B cell (primary cell): ENCODE results near the gene NFIB. TPM values are rescaled to one million over a fixed set of nuclear protein-coding genes. Genes with fewer than 3 reads are reported as not detected.

Source experiments
- ATAC-seq: fragments of 200-7000 bp; cut with Tn5 transposase; one replicate; pipeline ENCODE4 v1.10.0; 2021; ENCODE audit warnings: low read depth, mild to moderate bottlenecking, moderate number of reproducible peaks, moderate library complexity
- CTCF ChIA-PET: fragments of 350-600 bp; sonication (Branson Sonifier 250); formaldehyde crosslinking; loops from one replicate; lab custom pipeline; 2021; ENCODE audit warnings: antibody characterized with exemption, inconsistent platforms; lab: Charles Lee
- POLR2A ChIA-PET: fragments of 350-600 bp; sonication (Branson Sonifier 250); formaldehyde crosslinking; loops from one replicate; lab custom pipeline; 2021; ENCODE audit warnings: antibody characterized with exemption; lab: Charles Lee
- DNase-seq: peaks from one replicate; pipeline ENCODE4 v3.0.0; 2013
- H2AFZ ChIP-seq: 2 replicates; pipeline ENCODE4 v1.6.1; 2012; ENCODE audit warnings: mild to moderate bottlenecking, low read depth, low read length; ENCODE audit not compliant: insufficient read depth, poor library complexity, severe bottlenecking
- H3K27ac ChIP-seq, 2 donors: 1 replicate in 1 of 2; 2 replicates in 1 of 2; pipeline ENCODE4 v1.5.1; 2012 to 2013; ENCODE audit warnings: low read length in 2 of 2, mild to moderate bottlenecking in 2 of 2, moderate library complexity in 1 of 2
- H3K27me3 ChIP-seq, 4 experiments: fragments of 200-600 bp in 1 of 4; sonication (generic) in 1 of 4; replicated peaks in 1 of 4; 1 replicate in 2 of 4; 2 replicates in 2 of 4; pipeline versions ENCODE4 v1.6.1 to v1.7.0; 2013 to 2016; ENCODE audit warnings: low read length in 3 of 4, mild to moderate bottlenecking in 2 of 4, mixed read lengths in 1 of 4, moderate library complexity in 1 of 4; ENCODE audit not compliant: insufficient read depth in 4 of 4, control insufficient read depth in 3 of 4; ENCODE audit errors: control extremely low read depth in 1 of 4
- H3K36me3 ChIP-seq, 2 experiments: replicated peaks in 1 of 2; 1 replicate in 1 of 2; 2 replicates in 1 of 2; pipeline versions ENCODE4 v1.6.1 to v1.7.1; 2013; ENCODE audit warnings: low read length in 1 of 2; ENCODE audit not compliant: insufficient read depth in 2 of 2, control insufficient read depth in 1 of 2; ENCODE audit errors: control extremely low read depth in 1 of 2, extremely low read depth in 1 of 2
- H3K4me1 ChIP-seq, 2 donors: fragments of 200-600 bp in 1 of 2; sonication (generic) in 1 of 2; 1 replicate in 1 of 2; 2 replicates in 1 of 2; pipeline versions ENCODE4 v1.5.1 to v1.6.1; 2013 to 2017; ENCODE audit warnings: low read length in 2 of 2; ENCODE audit not compliant: control insufficient read depth in 2 of 2, insufficient read depth in 2 of 2
- H3K4me2 ChIP-seq: replicated peaks from 2 replicates; pipeline ENCODE3; 2012; ENCODE audit warnings: mild to moderate bottlenecking, low read depth, low read length; ENCODE audit not compliant: poor library complexity, severe bottlenecking
- H3K4me3 ChIP-seq, 5 experiments: fragments of 200-600 bp in 1 of 5; sonication (generic) in 1 of 5; 1 replicate in 3 of 5; 2 replicates in 2 of 5; pipeline versions ENCODE4 v1.5.1 to v1.7.0; 2011 to 2016; ENCODE audit warnings: low read length in 4 of 5, mild to moderate bottlenecking in 4 of 5, low read depth in 2 of 5, control low read depth in 1 of 5, moderate library complexity in 1 of 5; ENCODE audit not compliant: insufficient read depth in 1 of 5; ENCODE audit errors: control extremely low read depth in 1 of 5, extremely low read depth in 1 of 5
- H3K79me2 ChIP-seq: fragments of 200-600 bp; sonication (generic); one replicate; pipeline ENCODE4 v1.6.0; 2016; ENCODE audit warnings: low read length; ENCODE audit not compliant: control insufficient read depth, insufficient read depth
- H3K9ac ChIP-seq: fragments of 200-600 bp; sonication (generic); 2 replicates; pipeline ENCODE4 v1.6.1; 2017; ENCODE audit warnings: mild to moderate bottlenecking, low read length, moderate library complexity
- H3K9me3 ChIP-seq, 3 donors: one replicate each; pipeline versions ENCODE4 v1.6.1 to v1.7.1; 2013; ENCODE audit warnings: low read length in 2 of 3; ENCODE audit not compliant: control insufficient read depth in 2 of 3, insufficient read depth in 1 of 3; ENCODE audit errors: control extremely low read depth in 1 of 3
- H4K20me1 ChIP-seq: 2 replicates; pipeline ENCODE4 v1.6.0; 2012; ENCODE audit warnings: mild to moderate bottlenecking, low read length; ENCODE audit not compliant: insufficient read depth, control insufficient read depth, poor library complexity, severe bottlenecking
- H3K27ac Mint-ChIP-seq: one replicate; pipeline ENCODE4 v1.8.0; 2021; ENCODE audit warnings: mixed read lengths
- H3K27me3 Mint-ChIP-seq: one replicate; pipeline ENCODE4 v1.8.0; 2021; ENCODE audit warnings: mixed read lengths
- H3K4me1 Mint-ChIP-seq: one replicate; pipeline ENCODE4 v1.8.0; 2021; ENCODE audit warnings: mixed read lengths
- H3K4me3 Mint-ChIP-seq: one replicate; pipeline ENCODE4 v1.8.0; 2021; ENCODE audit warnings: mixed read lengths
- H3K9me3 Mint-ChIP-seq: one replicate; pipeline ENCODE4 v1.8.0; 2022; ENCODE audit warnings: mixed read lengths; ENCODE audit not compliant: insufficient read depth
- EZH2 ChIP-seq: IDR thresholded peaks from 2 replicates; pipeline ENCODE4 v1.6.1; 2012; ENCODE audit warnings: borderline replicate concordance, low read depth, mild to moderate bottlenecking, moderate library complexity, low read length; ENCODE audit not compliant: insufficient read depth, poor library complexity, severe bottlenecking
- WGBS: methylation state at CpG from one replicate; pipeline ENCODE4 v1.1.5; 2013; ENCODE audit warnings: missing lambda C conversion rate; ENCODE audit not compliant: insufficient coverage; 5-methylcytosine and 5-hydroxymethylcytosine counted together
- intact Hi-C: fragments of 100-400 bp; cut with micrococcal nuclease; formaldehyde crosslinking; loops from one replicate; pipeline ENCODE4 v1.10.0; 2022
- polyA plus RNA-seq: library from polyadenylated mRNA; depleted of rRNA; stranded (reverse); fragments of >200 nt; gene quantifications from 2 replicates; pipeline ENCODE4 v1.2.3, GENCODE V29; 2012
- total RNA-seq, 2 donors: library from RNA; stranded (reverse); fragments of 120-200 nt in 1 of 2; gene quantifications; 1 replicate in 1 of 2; 2 replicates in 1 of 2; pipeline versions ENCODE4 v1.2.3 to v1.2.4, GENCODE V29; 2013 to 2022
- TF ChIP-seq, protein P1 (sequence below): fragments of 200-600 bp; IDR thresholded peaks from one replicate; pipeline ENCODE4 v1.8.0; 2022; ENCODE audit warnings: antibody characterized with exemption, mild to moderate bottlenecking

Gene NFIB
- total and polyA plus RNA-seq, 2 donors (not counting 1 experiment from before 2014, with no cell fraction given), result not detected

GRCh38 chr9:14353222-14354056 is 39.5 kb upstream of the NFIB start:
- no peaks in the 10 kb centered on the region for H3K79me2 ChIP-seq
- no peak overlapping the region for H3K27ac ChIP-seq
- intact Hi-C loops, result loop anchor here (5.0 kb wide), 1 partner anchor 1001 kb away; no protein-coding TSS in a partner anchor
- H3K27ac Mint-ChIP-seq, result no peak overlapping the region
- H3K4me3 Mint-ChIP-seq, result no peak overlapping the region
- H3K27me3 ChIP-seq, result peaks cover 0 to 45% (median 17%) of the 10 kb centered on the region in 4 experiments
- TF ChIP-seq, protein P1, sequence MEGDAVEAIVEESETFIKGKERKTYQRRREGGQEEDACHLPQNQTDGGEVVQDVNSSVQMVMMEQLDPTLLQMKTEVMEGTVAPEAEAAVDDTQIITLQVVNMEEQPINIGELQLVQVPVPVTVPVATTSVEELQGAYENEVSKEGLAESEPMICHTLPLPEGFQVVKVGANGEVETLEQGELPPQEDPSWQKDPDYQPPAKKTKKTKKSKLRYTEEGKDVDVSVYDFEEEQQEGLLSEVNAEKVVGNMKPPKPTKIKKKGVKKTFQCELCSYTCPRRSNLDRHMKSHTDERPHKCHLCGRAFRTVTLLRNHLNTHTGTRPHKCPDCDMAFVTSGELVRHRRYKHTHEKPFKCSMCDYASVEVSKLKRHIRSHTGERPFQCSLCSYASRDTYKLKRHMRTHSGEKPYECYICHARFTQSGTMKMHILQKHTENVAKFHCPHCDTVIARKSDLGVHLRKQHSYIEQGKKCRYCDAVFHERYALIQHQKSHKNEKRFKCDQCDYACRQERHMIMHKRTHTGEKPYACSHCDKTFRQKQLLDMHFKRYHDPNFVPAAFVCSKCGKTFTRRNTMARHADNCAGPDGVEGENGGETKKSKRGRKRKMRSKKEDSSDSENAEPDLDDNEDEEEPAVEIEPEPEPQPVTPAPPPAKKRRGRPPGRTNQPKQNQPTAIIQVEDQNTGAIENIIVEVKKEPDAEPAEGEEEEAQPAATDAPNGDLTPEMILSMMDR, result peak; percentile 70
- TF ChIP-seq EZH2, result no peak
- peaks cover 63% of the 10 kb centered on the region for H3K27me3 Mint-ChIP-seq
- no peak overlapping the region for H3K4me2 ChIP-seq
- no peaks in the 10 kb centered on the region for H3K9me3 Mint-ChIP-seq
- DNase-seq (peak; percentile 60), ATAC-seq (peak; percentile 51)
- no peaks in the 10 kb centered on the region for H3K36me3 ChIP-seq
- CTCF ChIA-PET, result interaction anchor here (0.6 to 5.0 kb wide), 15 partner anchors 8 to 1479 kb away, joined by 3 to 58 read pairs (median 3); no protein-coding TSS in a partner anchor
- H4K20me1 ChIP-seq, result no peaks in the 10 kb centered on the region
- H3K9me3 ChIP-seq, result peaks cover 0 to 10% (median 0%) of the 10 kb centered on the region in 3 donors
- POLR2A ChIA-PET, result no interaction called here
- no peak overlapping the region for H3K9ac ChIP-seq
- 13% methylated on average over 17 of the region's 18 CpGs for WGBS
- no peak overlapping the region for H3K4me3 ChIP-seq
- no peak overlapping the region for H2AFZ ChIP-seq
- H3K4me1 ChIP-seq, result peaks cover 10 to 11% of the 10 kb centered on the region in 2 donors
- peaks cover 4% of the 10 kb centered on the region for H3K4me1 Mint-ChIP-seq

DNA sequence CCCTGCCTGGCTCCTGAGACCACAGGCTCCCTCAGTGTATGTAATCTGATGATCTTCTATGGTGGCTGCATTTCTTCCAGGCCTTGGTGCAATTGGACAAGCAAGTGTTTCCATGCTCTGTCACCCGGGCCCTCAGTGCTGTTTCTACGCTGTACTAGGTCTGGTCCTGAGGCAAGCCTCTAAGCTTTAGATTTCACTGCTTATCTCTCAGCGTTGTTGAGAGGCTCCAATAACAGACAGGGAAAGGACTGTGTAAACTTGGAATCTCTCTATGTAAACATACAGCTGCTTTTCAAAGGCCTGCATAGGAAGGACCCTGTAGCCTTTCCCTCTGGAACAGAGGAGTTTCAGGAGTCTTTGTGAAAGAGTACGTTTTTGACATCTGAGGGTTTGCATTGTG is 38.6 kb upstream of the NFIB start:
- CTCF ChIA-PET, result interaction anchor here (0.6 to 5.0 kb wide), 6 partner anchors 9 to 1480 kb away, joined by 3 to 58 read pairs (median 4); no protein-coding TSS in a partner anchor
- intact Hi-C loops, result loop anchor here (5.0 kb wide), 1 partner anchor 1000 kb away; no protein-coding TSS in a partner anchor
- Mint-ChIP-seq H3K4me1 (peaks cover 8% of the 10 kb centered on the region), H3K9me3 (no peaks in the 10 kb centered on the region), H3K27me3 (peaks cover 63% of the 10 kb centered on the region), H3K4me3 (no peak overlapping the region), H3K27ac (no peak overlapping the region)
- no peaks in the 10 kb centered on the region for H3K36me3 ChIP-seq
- DNase-seq (no peak), ATAC-seq (no peak)
- no peak for TF ChIP-seq EZH2
- TF ChIP-seq, protein P1, result no peak
- no peaks in the 10 kb centered on the region for H3K79me2 ChIP-seq
- H3K4me2 ChIP-seq, result no peak overlapping the region
- no peaks in the 10 kb centered on the region for H4K20me1 ChIP-seq
- no peak overlapping the region for H2AFZ ChIP-seq
- POLR2A ChIA-PET, result no interaction called here
- no peak overlapping the region for H3K4me3 ChIP-seq
- peaks cover 0 to 54% (median 21%) of the 10 kb centered on the region in 4 experiments for H3K27me3 ChIP-seq
- H3K9ac ChIP-seq, result no peak overlapping the region
- 100% methylated on average over 4 of the region's 4 CpGs for WGBS
- H3K4me1 ChIP-seq, result peaks cover 16 to 19% of the 10 kb centered on the region in 2 donors
- H3K9me3 ChIP-seq, result peaks cover 0 to 17% (median 0%) of the 10 kb centered on the region in 3 donors
- no peak overlapping the region for H3K27ac ChIP-seq
